ENCODE measurements around the gene ANGEL1. TPM values are rescaled to one million over a fixed set of nuclear protein-coding genes. Genes with fewer than 3 reads are reported as not detected.

Gene ANGEL1
- total and polyA plus RNA-seq, 2 donors (not counting 1 experiment from before 2014, with no cell fraction given), result 6.6 to 8.4 TPM

DNA sequence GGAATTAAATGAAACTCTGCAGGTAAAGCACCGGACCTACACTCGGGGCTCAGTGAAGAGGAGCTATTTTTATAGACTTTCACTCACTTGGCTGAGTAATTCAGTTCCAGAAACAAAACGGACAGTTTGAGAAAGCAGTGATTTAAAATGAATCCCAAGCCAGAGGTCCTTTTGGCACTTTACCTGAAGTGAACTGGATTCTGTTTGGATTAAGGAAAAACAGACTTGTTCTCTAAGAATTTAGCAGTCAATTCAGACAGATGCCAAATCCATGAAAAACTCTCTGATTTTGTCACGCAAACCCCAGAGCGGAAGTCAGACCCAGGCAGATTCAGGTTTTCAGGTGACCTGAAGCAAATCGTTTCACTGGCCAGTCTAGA lies 56.3 kb downstream of the ANGEL1 start:
- no peak for DNase-seq (ENCODE audit: low read depth in 2 of 2)
- no peaks in the 10 kb centered on the region for H3K4me1 ChIP-seq (ENCODE audit: control insufficient read depth, extremely low read depth, insufficient read depth, low read length)
- no peak overlapping the region for H3K27ac ChIP-seq (ENCODE audit: insufficient read depth, low read length)
- no peak overlapping the region for H3K4me2 ChIP-seq (ENCODE audit: extremely low read depth, insufficient read depth, low read length)
- no peak overlapping the region for H3K4me3 ChIP-seq (replicated peaks in 1 of 4; ENCODE audit: control extremely low read depth in 1 of 4, insufficient read depth in 1 of 4, low read depth in 3 of 4, low read length in 4 of 4)
- no peak overlapping the region for H3K9ac ChIP-seq (ENCODE audit: insufficient read depth, low read length)
- no peaks in the 10 kb centered on the region for H3K9me3 ChIP-seq (ENCODE audit: control insufficient read depth, insufficient read depth, low read depth, low read length)
- TF ChIP-seq, protein P1, sequence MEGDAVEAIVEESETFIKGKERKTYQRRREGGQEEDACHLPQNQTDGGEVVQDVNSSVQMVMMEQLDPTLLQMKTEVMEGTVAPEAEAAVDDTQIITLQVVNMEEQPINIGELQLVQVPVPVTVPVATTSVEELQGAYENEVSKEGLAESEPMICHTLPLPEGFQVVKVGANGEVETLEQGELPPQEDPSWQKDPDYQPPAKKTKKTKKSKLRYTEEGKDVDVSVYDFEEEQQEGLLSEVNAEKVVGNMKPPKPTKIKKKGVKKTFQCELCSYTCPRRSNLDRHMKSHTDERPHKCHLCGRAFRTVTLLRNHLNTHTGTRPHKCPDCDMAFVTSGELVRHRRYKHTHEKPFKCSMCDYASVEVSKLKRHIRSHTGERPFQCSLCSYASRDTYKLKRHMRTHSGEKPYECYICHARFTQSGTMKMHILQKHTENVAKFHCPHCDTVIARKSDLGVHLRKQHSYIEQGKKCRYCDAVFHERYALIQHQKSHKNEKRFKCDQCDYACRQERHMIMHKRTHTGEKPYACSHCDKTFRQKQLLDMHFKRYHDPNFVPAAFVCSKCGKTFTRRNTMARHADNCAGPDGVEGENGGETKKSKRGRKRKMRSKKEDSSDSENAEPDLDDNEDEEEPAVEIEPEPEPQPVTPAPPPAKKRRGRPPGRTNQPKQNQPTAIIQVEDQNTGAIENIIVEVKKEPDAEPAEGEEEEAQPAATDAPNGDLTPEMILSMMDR (conservative IDR thresholded peaks at IDR 0.05 in 1 of 2, IDR thresholded peaks at IDR 0.05 in 1 of 2; ENCODE audit: low read depth in 1 of 2, low read length in 2 of 2), result no peak
- TF ChIP-seq EZH2 (IDR thresholded peaks at IDR 0.05; ENCODE audit: low read length, missing control alignments), result no peak
- no peaks in the 10 kb centered on the region for H3K36me3 ChIP-seq (ENCODE audit: control insufficient read depth, insufficient read depth, low read length)
- H3K79me2 ChIP-seq (ENCODE audit: control insufficient read depth, insufficient read depth, low read length), result no peaks in the 10 kb centered on the region
- H4K20me1 ChIP-seq (ENCODE audit: control insufficient read depth, extremely low read depth, insufficient read depth, low read length), result no peaks in the 10 kb centered on the region
- H2AFZ ChIP-seq (ENCODE audit: low read length), result no peak overlapping the region
- H3K27me3 ChIP-seq (ENCODE audit: control insufficient read depth, insufficient read depth, low read length), result peaks cover 7% of the 10 kb centered on the region

DNA sequence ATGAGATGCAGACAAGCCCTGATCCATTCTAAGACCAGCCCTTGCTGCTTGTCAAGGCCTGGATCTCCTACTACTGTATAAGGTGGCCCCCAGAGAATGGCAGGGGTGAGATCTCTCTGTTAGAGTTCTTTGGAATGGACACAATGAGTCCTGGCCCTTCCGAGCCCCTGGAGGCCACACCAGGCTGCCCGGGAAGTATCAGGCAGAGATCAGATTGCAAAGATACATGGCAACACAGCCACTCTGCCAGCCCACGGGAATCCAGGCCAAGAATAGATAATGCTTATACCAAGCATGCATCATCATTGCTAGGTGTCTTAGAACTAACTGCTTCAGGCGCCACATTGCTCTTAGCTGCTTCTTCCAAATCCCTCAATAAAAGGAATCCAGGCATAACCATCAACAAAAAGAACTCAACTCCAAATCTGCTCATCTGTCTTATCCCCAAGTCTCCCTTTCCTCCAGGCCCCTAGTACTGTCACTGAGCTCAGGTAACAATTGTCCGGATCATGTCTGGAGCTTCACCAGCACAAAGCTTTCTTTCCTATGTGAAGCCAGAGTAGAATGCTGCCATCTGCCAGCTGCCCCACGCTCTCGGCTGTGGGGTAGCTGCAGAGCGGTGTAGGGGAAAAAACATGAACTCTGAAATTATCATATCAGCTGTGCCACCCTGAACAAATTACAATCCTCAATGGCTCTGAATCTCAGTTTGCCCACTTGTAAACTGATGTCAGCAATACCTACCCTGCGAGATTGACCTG lies 56.9 kb downstream of the ANGEL1 start:
- no peak overlapping the region for H3K27ac ChIP-seq (ENCODE audit: insufficient read depth, low read length)
- no peaks in the 10 kb centered on the region for H4K20me1 ChIP-seq (ENCODE audit: control insufficient read depth, extremely low read depth, insufficient read depth, low read length)
- no peaks in the 10 kb centered on the region for H3K79me2 ChIP-seq (ENCODE audit: control insufficient read depth, insufficient read depth, low read length)
- H3K27me3 ChIP-seq (ENCODE audit: control insufficient read depth, insufficient read depth, low read length), result peaks cover 7% of the 10 kb centered on the region
- no peak overlapping the region for H2AFZ ChIP-seq (ENCODE audit: low read length)
- H3K4me2 ChIP-seq (ENCODE audit: extremely low read depth, insufficient read depth, low read length), result no peak overlapping the region
- H3K4me1 ChIP-seq (ENCODE audit: control insufficient read depth, extremely low read depth, insufficient read depth, low read length), result no peaks in the 10 kb centered on the region
- no peaks in the 10 kb centered on the region for H3K9me3 ChIP-seq (ENCODE audit: control insufficient read depth, insufficient read depth, low read depth, low read length)
- DNase-seq (ENCODE audit: low read depth in 2 of 2), result no peak
- no peaks in the 10 kb centered on the region for H3K36me3 ChIP-seq (ENCODE audit: control insufficient read depth, insufficient read depth, low read length)
- TF ChIP-seq, protein P1 (conservative IDR thresholded peaks at IDR 0.05 in 1 of 2, IDR thresholded peaks at IDR 0.05 in 1 of 2; ENCODE audit: low read depth in 1 of 2, low read length in 2 of 2), result no peak
- TF ChIP-seq EZH2 (IDR thresholded peaks at IDR 0.05; ENCODE audit: low read length, missing control alignments), result no peak
- no peak overlapping the region for H3K4me3 ChIP-seq (replicated peaks in 1 of 4; ENCODE audit: control extremely low read depth in 1 of 4, insufficient read depth in 1 of 4, low read depth in 3 of 4, low read length in 4 of 4)
- no peak overlapping the region for H3K9ac ChIP-seq (ENCODE audit: insufficient read depth, low read length)

DNA sequence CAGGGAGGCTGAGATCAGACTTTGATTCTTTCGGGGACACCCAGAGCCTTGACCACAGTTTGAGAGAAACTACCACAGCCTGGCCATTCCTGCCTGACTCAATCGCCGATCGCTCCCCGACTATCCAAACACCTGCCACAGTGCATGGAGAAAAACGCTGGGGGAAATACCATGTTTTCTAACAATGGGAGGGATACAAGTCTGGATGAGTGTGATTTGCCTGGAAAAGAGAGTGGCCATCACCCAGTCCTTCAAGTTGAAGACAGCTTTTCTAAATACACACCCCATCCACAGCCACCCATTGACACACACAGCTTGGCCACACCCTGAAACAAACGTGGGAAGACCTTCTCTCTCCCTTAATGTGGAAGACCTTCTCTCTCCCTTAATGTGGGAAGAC lies 58.1 kb downstream of the ANGEL1 start:
- no peak overlapping the region for H3K27ac ChIP-seq (ENCODE audit: insufficient read depth, low read length)
- peaks cover 3% of the 10 kb centered on the region for H3K27me3 ChIP-seq (ENCODE audit: control insufficient read depth, insufficient read depth, low read length)
- no peaks in the 10 kb centered on the region for H3K79me2 ChIP-seq (ENCODE audit: control insufficient read depth, insufficient read depth, low read length)
- no peak overlapping the region for H3K9ac ChIP-seq (ENCODE audit: insufficient read depth, low read length)
- no peaks in the 10 kb centered on the region for H3K9me3 ChIP-seq (ENCODE audit: control insufficient read depth, insufficient read depth, low read depth, low read length)
- H3K4me2 ChIP-seq (ENCODE audit: extremely low read depth, insufficient read depth, low read length), result no peak overlapping the region
- no peaks in the 10 kb centered on the region for H4K20me1 ChIP-seq (ENCODE audit: control insufficient read depth, extremely low read depth, insufficient read depth, low read length)
- TF ChIP-seq, protein P1 (conservative IDR thresholded peaks at IDR 0.05 in 1 of 2, IDR thresholded peaks at IDR 0.05 in 1 of 2; ENCODE audit: low read depth in 1 of 2, low read length in 2 of 2), result no peak
- TF ChIP-seq EZH2 (IDR thresholded peaks at IDR 0.05; ENCODE audit: low read length, missing control alignments), result no peak
- H2AFZ ChIP-seq (ENCODE audit: low read length), result no peak overlapping the region
- H3K4me3 ChIP-seq (replicated peaks in 1 of 4; ENCODE audit: control extremely low read depth in 1 of 4, insufficient read depth in 1 of 4, low read depth in 3 of 4, low read length in 4 of 4), result no peak overlapping the region
- DNase-seq (ENCODE audit: low read depth in 2 of 2), result no peak
- no peaks in the 10 kb centered on the region for H3K4me1 ChIP-seq (ENCODE audit: control insufficient read depth, extremely low read depth, insufficient read depth, low read length)
- H3K36me3 ChIP-seq (ENCODE audit: control insufficient read depth, insufficient read depth, low read length), result no peaks in the 10 kb centered on the region
